HCT116 (cell line): ENCODE measurements around the gene ZFPL1. TPM values are rescaled to one million over a fixed set of nuclear protein-coding genes. Genes with fewer than 3 reads are reported as not detected.

Source experiments
- ATAC-seq: fragments of 200-7000 bp; cut with Tn5 transposase; 2 replicates; pipeline ENCODE4 v1.9.1; 2020; ENCODE audit warnings: mild to moderate bottlenecking, moderate library complexity
- BruUV-seq: library from RNA; stranded (reverse); fragments of 400-500 nt; replicated peaks from 2 replicates; lab custom pipeline; 2021; lab: Mats Ljungman, UMichigan
- CTCF ChIA-PET: fragments of 300-600 bp; sonication (Branson Sonifier 250); formaldehyde crosslinking; loops from one replicate; lab custom pipeline; 2021; ENCODE audit warnings: antibody characterized with exemption; lab: Charles Lee
- POLR2A ChIA-PET: fragments of 300-600, 350-600 bp; sonication (Branson Sonifier 250); formaldehyde crosslinking; loops from one replicate; lab custom pipeline; 2021; ENCODE audit warnings: antibody characterized with exemption; lab: Charles Lee
- RAD21 ChIA-PET, 2 experiments: fragments of 300-600 bp; sonication (Branson Sonifier 250); formaldehyde crosslinking; loops; one replicate each; lab custom pipeline; 2023; ENCODE audit warnings: low total read pairs in 2 of 2; ENCODE audit not compliant: uncharacterized antibody in 2 of 2, unreplicated experiment in 2 of 2, low non-redundant PET in 1 of 2; lab: Charles Lee
- DNase-seq: peaks from one replicate; pipeline ENCODE4 v3.0.0-alpha.2; 2010; ENCODE audit warnings: low read depth, low spot score
- H2AFZ ChIP-seq: fragments of 200-600 bp; shearing (Covaris generic), sonication (generic); 2 replicates; pipeline ENCODE4 v1.6.1; 2017; ENCODE audit warnings: low read depth, mixed run types, mixed read lengths, antibody characterized with exemption, low read length; ENCODE audit not compliant: poor library complexity, severe bottlenecking
- H3K27ac ChIP-seq: 2 replicates; pipeline ENCODE4 v1.5.1; 2012; ENCODE audit warnings: low read depth, low read length
- H3K27me3 ChIP-seq: fragments of 200-600 bp; sonication (generic); 2 replicates; pipeline ENCODE4 v1.6.1; 2016; ENCODE audit warnings: mixed run types, low read length, mixed read lengths; ENCODE audit not compliant: insufficient read depth
- H3K36me3 ChIP-seq, 2 experiments: fragments of 200-500 bp in 1 of 2; fragments of 200-600 bp in 1 of 2; sonication (Bioruptor generic) in 1 of 2; sonication (generic) in 1 of 2; 2 replicates each; pipeline versions ENCODE4 v1.5.1 to v1.6.1; 2014 to 2016; ENCODE audit warnings: low read length in 2 of 2, inconsistent platforms in 1 of 2, mixed read lengths in 1 of 2, mixed run types in 1 of 2; ENCODE audit not compliant: insufficient read depth in 2 of 2, control insufficient read depth in 1 of 2
- H3K4me1 ChIP-seq, 2 experiments: fragments of 200-600 bp in 1 of 2; sonication (generic) in 1 of 2; 2 replicates each; pipeline versions ENCODE4 v1.5.1 to v1.6.1; 2012 to 2017; ENCODE audit warnings: low read length in 2 of 2, inconsistent platforms in 1 of 2, mild to moderate bottlenecking in 1 of 2, mixed read lengths in 1 of 2, mixed run types in 1 of 2, moderate library complexity in 1 of 2; ENCODE audit not compliant: insufficient read depth in 2 of 2, control insufficient read depth in 1 of 2
- H3K4me2 ChIP-seq: fragments of 200-600 bp; sonication (generic); 2 replicates; pipeline ENCODE4 v1.6.1; 2017; ENCODE audit warnings: mixed run types, low read length, mixed read lengths
- H3K4me3 ChIP-seq, 2 experiments: fragments of 200-600 bp in 1 of 2; sonication (generic) in 1 of 2; replicated peaks in 1 of 2; 2 replicates each; pipeline ENCODE4 v1.5.1; 2011 to 2016; ENCODE audit warnings: low read length in 2 of 2, control low read depth in 1 of 2, low read depth in 1 of 2, mild to moderate bottlenecking in 1 of 2, mixed read lengths in 1 of 2, mixed run types in 1 of 2
- H3K79me2 ChIP-seq: fragments of 200-600 bp; sonication (generic); 2 replicates; pipeline ENCODE4 v1.6.1; 2017; ENCODE audit warnings: mild to moderate bottlenecking, mixed run types, low read length, moderate library complexity, mixed read lengths; ENCODE audit not compliant: insufficient read depth
- H3K9ac ChIP-seq: fragments of 200-600 bp; sonication (generic); 2 replicates; pipeline ENCODE4 v1.6.1; 2016; ENCODE audit warnings: low read length, mixed read lengths
- H3K9me2 ChIP-seq: fragments of 200-600 bp; sonication (generic), shearing (Covaris generic); 2 replicates; pipeline ENCODE4 v1.6.1; 2017; ENCODE audit warnings: mixed run types, mild to moderate bottlenecking, moderate library complexity; ENCODE audit not compliant: insufficient read depth
- H3K9me3 ChIP-seq, 2 experiments: fragments of 200-500 bp in 1 of 2; fragments of 200-600 bp in 1 of 2; sonication (Bioruptor generic) in 1 of 2; sonication (generic) in 1 of 2; 2 replicates each; pipeline ENCODE4 v1.6.1; 2014 to 2017; ENCODE audit warnings: low read length in 2 of 2, mixed read lengths in 2 of 2, inconsistent platforms in 1 of 2, low read depth in 1 of 2, mild to moderate bottlenecking in 1 of 2, mixed run types in 1 of 2, moderate library complexity in 1 of 2; ENCODE audit not compliant: control insufficient read depth in 1 of 2, insufficient read depth in 1 of 2
- H4K20me1 ChIP-seq: fragments of 200-600 bp; sonication (generic), shearing (Covaris generic); 2 replicates; pipeline ENCODE4 v1.6.1; 2017; ENCODE audit warnings: mixed run types, mild to moderate bottlenecking, moderate library complexity; ENCODE audit not compliant: insufficient read depth
- POLR2AphosphoS5 ChIP-seq: IDR thresholded peaks from 2 replicates; pipeline ENCODE4 v1.6.1; 2011; ENCODE audit warnings: mild to moderate bottlenecking, low read depth, low read length, moderate library complexity
- SIN3A ChIP-seq: IDR thresholded peaks from 2 replicates; pipeline ENCODE4 v1.6.1; 2012; ENCODE audit warnings: low read depth
- intact Hi-C: fragments of 100-400 bp; cut with micrococcal nuclease; formaldehyde crosslinking; loops from 2 replicates; pipeline ENCODE4 v1.10.0; 2022
- total RNA-seq: library from RNA; stranded (reverse); gene quantifications from one replicate; pipeline ENCODE4 v1.2.1, GENCODE V29; 2021; ENCODE audit not compliant: unreplicated experiment
- TF ChIP-seq, protein P1 (sequence below), 3 experiments: fragments of 200-600 bp in 1 of 3; sonication (generic) in 1 of 3; IDR thresholded peaks in 2 of 3; conservative IDR thresholded peaks in 1 of 3; 2 replicates each; pipeline ENCODE4 v1.5.1; 2012 to 2017; ENCODE audit warnings: low read depth in 2 of 3, low read length in 2 of 3, antibody characterized with exemption in 1 of 3, borderline replicate concordance in 1 of 3, control low read depth in 1 of 3, mild to moderate bottlenecking in 1 of 3, mixed read lengths in 1 of 3, mixed run types in 1 of 3, moderate library complexity in 1 of 3; ENCODE audit not compliant: insufficient read depth in 1 of 3

ZFPL1 gene
- total RNA-seq, 1 experiment from 2014 or later = 35.3 TPM

DNA sequence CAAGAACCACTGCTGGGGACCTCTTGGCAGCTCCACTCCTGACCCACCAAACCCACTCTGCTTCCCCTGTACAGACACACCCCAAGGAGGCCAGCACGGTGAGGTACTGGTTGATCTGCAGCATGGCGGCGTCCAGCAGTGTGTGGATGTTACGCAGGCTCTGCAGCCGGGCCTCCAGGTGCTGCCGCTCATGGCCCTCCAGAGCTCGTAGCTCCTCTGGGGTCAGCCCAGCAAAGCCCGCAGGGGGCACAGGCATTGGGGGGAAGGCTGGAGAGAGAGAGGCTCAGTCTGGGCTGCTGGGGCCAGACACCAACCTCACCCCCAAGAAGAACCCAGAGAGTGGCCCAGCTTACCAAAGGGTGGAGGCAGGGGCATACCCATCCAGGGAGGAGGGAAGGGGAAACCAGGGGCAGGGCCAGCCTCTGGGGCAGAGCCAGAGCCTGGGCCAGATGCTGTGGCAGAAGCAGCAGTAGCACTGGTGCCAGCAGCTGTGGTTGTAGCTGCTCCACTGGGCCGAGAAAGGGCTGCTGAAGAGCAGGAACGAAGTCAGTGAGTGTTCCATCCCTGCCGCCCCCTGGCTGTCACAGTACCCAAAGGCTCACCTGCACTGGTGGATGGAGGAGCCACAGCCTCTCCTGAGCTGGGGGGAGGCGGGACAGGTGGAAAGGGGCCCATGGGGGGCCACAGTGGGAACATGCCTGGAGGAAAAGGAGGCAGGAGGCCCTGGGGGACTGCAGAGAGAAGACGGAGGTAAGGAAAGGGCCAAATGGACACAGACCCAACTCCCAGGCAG lies 45.8 kb downstream of the ZFPL1 start:
- H3K4me2 ChIP-seq = no peak overlapping the region
- no peak for DNase-seq
- ChIA-PET CTCF (no interaction called here), RAD21 (no interaction called here), POLR2A (interaction anchor here (1.8 kb wide), 1 partner anchor 52 kb away, joined by 4 read pairs; the partner anchor contains the start of gene CAPN1)
- H3K27me3 ChIP-seq = no peaks in the 10 kb centered on the region
- H3K4me3 ChIP-seq = no peak overlapping the region
- peaks cover 35% of the 10 kb centered on the region for H3K79me2 ChIP-seq
- H3K27ac ChIP-seq = peak overlapping the region; percentile 17; the same call in 1 of the 2 replicates
- H2AFZ ChIP-seq = no peak overlapping the region
- peaks cover 30 to 60% of the 10 kb centered on the region in 2 experiments for H3K36me3 ChIP-seq
- no peaks in the 10 kb centered on the region for H3K9me2 ChIP-seq
- intact Hi-C loops = no loop called here
- no peak for ATAC-seq
- H3K9ac ChIP-seq = no peak overlapping the region
- no peaks in the 10 kb centered on the region for H3K9me3 ChIP-seq
- TF ChIP-seq POLR2AphosphoS5 (0 out of 2 replicates have a peak, but pooled peaks have one; percentile 14), SIN3A (no peak)
- TF ChIP-seq, protein P1, sequence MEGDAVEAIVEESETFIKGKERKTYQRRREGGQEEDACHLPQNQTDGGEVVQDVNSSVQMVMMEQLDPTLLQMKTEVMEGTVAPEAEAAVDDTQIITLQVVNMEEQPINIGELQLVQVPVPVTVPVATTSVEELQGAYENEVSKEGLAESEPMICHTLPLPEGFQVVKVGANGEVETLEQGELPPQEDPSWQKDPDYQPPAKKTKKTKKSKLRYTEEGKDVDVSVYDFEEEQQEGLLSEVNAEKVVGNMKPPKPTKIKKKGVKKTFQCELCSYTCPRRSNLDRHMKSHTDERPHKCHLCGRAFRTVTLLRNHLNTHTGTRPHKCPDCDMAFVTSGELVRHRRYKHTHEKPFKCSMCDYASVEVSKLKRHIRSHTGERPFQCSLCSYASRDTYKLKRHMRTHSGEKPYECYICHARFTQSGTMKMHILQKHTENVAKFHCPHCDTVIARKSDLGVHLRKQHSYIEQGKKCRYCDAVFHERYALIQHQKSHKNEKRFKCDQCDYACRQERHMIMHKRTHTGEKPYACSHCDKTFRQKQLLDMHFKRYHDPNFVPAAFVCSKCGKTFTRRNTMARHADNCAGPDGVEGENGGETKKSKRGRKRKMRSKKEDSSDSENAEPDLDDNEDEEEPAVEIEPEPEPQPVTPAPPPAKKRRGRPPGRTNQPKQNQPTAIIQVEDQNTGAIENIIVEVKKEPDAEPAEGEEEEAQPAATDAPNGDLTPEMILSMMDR (IDR thresholded peaks at IDR 0.05 in 2 of 3, conservative IDR thresholded peaks at IDR 0.05 in 1 of 3; ENCODE audit: borderline replicate concordance in 1 of 3, insufficient read depth in 1 of 3, low read depth in 2 of 3, low read length in 2 of 3) = peak in 1 of 3 experiments; percentile 12; a peak in 1 of 6 replicates
- H4K20me1 ChIP-seq = no peaks in the 10 kb centered on the region
- H3K4me1 ChIP-seq = peaks cover 4 to 12% of the 10 kb centered on the region in 2 experiments; a peak in 2 of 4 replicates
- BruUV-seq = no TSS peak
